OCI-LY1 (cell line): ENCODE measurements around the gene ARHGEF12.

Experiments
- H2AFZ ChIP-seq: fragments of 200-600 bp; sonication (generic), shearing (Covaris generic); 2 replicates; pipeline ENCODE4 v1.6.0; 2014; ENCODE audit warnings: antibody characterized with exemption, mild to moderate bottlenecking, low read length
- H3F3A ChIP-seq: fragments of 200-600 bp; sonication (generic), shearing (Covaris generic); 2 replicates; pipeline ENCODE4 v1.6.0; 2014; ENCODE audit warnings: mild to moderate bottlenecking, antibody characterized with exemption, low read length, moderate library complexity; ENCODE audit not compliant: insufficient read depth
- H3K27ac ChIP-seq: fragments of 200-600 bp; sonication (generic); 2 replicates; pipeline ENCODE4 v1.5.1; 2014; ENCODE audit warnings: low read length, mixed run types, mild to moderate bottlenecking, low read depth; ENCODE audit not compliant: poor library complexity, severe bottlenecking
- H3K27me3 ChIP-seq: fragments of 200-600 bp; sonication (generic); 2 replicates; pipeline ENCODE4 v1.6.0; 2014; ENCODE audit warnings: antibody characterized with exemption, mild to moderate bottlenecking, low read length, moderate library complexity; ENCODE audit not compliant: insufficient read depth
- H3K36me3 ChIP-seq: fragments of 200-600 bp; sonication (generic); 2 replicates; pipeline ENCODE4 v1.6.1; 2014; ENCODE audit warnings: mild to moderate bottlenecking, antibody characterized with exemption, low read length, moderate library complexity, mixed read lengths; ENCODE audit not compliant: insufficient read depth
- H3K4me1 ChIP-seq: fragments of 200-600 bp; sonication (generic); 2 replicates; pipeline ENCODE4 v1.5.1; 2014; ENCODE audit warnings: mild to moderate bottlenecking, low read length, moderate library complexity; ENCODE audit not compliant: insufficient read depth, severe bottlenecking
- H3K4me2 ChIP-seq: fragments of 200-600 bp; sonication (generic), shearing (Covaris generic); 2 replicates; pipeline ENCODE4 v1.6.1; 2014; ENCODE audit warnings: low read length
- H3K4me3 ChIP-seq: fragments of 200-600 bp; sonication (generic); 2 replicates; pipeline ENCODE4 v1.5.1; 2014; ENCODE audit warnings: low read length, low read depth, mild to moderate bottlenecking, mixed read lengths; ENCODE audit not compliant: poor library complexity, severe bottlenecking
- H3K79me2 ChIP-seq: fragments of 200-600 bp; shearing (Covaris generic); 2 replicates; pipeline ENCODE4 v1.6.1; 2016; ENCODE audit warnings: mixed run types, low read length, mixed read lengths; ENCODE audit not compliant: insufficient read depth
- H3K9ac ChIP-seq: fragments of 200-600 bp; sonication (generic), shearing (Covaris generic); 2 replicates; pipeline ENCODE4 v1.6.1; 2014; ENCODE audit warnings: mild to moderate bottlenecking, low read length, mixed read lengths
- H3K9me2 ChIP-seq: fragments of 200-600 bp; sonication (generic), shearing (Covaris generic); 2 replicates; pipeline ENCODE4 v1.6.1; 2014; ENCODE audit warnings: low read depth, mild to moderate bottlenecking, low read length, mixed read lengths
- H3K9me3 ChIP-seq: fragments of 200-600 bp; shearing (Covaris generic); 2 replicates; pipeline ENCODE4 v1.6.1; 2014; ENCODE audit warnings: low read length, mixed read lengths
- H4K20me1 ChIP-seq: fragments of 200-600 bp; sonication (generic), shearing (Covaris generic); 2 replicates; pipeline ENCODE4 v1.6.0; 2016; ENCODE audit warnings: mild to moderate bottlenecking, low read length; ENCODE audit not compliant: insufficient read depth
- EZH2 ChIP-seq: fragments of 200-600 bp; sonication (generic), shearing (Covaris generic); IDR thresholded peaks from 2 replicates; pipeline ENCODE4 v1.8.0; 2017; ENCODE audit warnings: borderline replicate concordance, mixed run types, mild to moderate bottlenecking, antibody characterized with exemption, low read length, moderate library complexity, mixed read lengths
- TF ChIP-seq, protein P1 (sequence below): fragments of 200-600 bp; sonication (generic), shearing (Covaris generic); IDR thresholded peaks from 2 replicates; pipeline ENCODE4 v1.5.1; 2017; ENCODE audit warnings: mild to moderate bottlenecking, antibody characterized with exemption, low read length, moderate library complexity, mixed read lengths

The ARHGEF12 gene

GRCh38 chr11:120386774-120387371 is 50.7 kb downstream of the ARHGEF12 start:
- Histone ChIP-seq H2AFZ (no peak overlapping the region), H3K9ac (no peak overlapping the region), H3K9me3 (no peaks in the 10 kb centered on the region), H3K27ac (no peak overlapping the region), H3K4me2 (no peak overlapping the region), H3K4me3 (no peak overlapping the region), H3F3A (no peaks in the 10 kb centered on the region), H4K20me1 (no peaks in the 10 kb centered on the region), H3K4me1 (no peaks in the 10 kb centered on the region), H3K79me2 (no peaks in the 10 kb centered on the region), H3K9me2 (no peaks in the 10 kb centered on the region), H3K36me3 (no peaks in the 10 kb centered on the region), H3K27me3 (no peaks in the 10 kb centered on the region)
- TF ChIP-seq, protein P1, sequence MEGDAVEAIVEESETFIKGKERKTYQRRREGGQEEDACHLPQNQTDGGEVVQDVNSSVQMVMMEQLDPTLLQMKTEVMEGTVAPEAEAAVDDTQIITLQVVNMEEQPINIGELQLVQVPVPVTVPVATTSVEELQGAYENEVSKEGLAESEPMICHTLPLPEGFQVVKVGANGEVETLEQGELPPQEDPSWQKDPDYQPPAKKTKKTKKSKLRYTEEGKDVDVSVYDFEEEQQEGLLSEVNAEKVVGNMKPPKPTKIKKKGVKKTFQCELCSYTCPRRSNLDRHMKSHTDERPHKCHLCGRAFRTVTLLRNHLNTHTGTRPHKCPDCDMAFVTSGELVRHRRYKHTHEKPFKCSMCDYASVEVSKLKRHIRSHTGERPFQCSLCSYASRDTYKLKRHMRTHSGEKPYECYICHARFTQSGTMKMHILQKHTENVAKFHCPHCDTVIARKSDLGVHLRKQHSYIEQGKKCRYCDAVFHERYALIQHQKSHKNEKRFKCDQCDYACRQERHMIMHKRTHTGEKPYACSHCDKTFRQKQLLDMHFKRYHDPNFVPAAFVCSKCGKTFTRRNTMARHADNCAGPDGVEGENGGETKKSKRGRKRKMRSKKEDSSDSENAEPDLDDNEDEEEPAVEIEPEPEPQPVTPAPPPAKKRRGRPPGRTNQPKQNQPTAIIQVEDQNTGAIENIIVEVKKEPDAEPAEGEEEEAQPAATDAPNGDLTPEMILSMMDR, result no peak
- no peak for TF ChIP-seq EZH2

- no peaks in the 10 kb centered on the region for H4K20me1 ChIP-seq
- H3K9me3 ChIP-seq, result no peaks in the 10 kb centered on the region
- no peak overlapping the region for H3K4me3 ChIP-seq
- H3K27ac ChIP-seq, result no peak overlapping the region
- H3K4me2 ChIP-seq, result no peak overlapping the region
- TF ChIP-seq, protein P1, result no peak
- no peak for TF ChIP-seq EZH2
- no peak overlapping the region for H3K9ac ChIP-seq
- no peaks in the 10 kb centered on the region for H3F3A ChIP-seq
- no peaks in the 10 kb centered on the region for H3K36me3 ChIP-seq
- H3K79me2 ChIP-seq, result no peaks in the 10 kb centered on the region
- H3K27me3 ChIP-seq, result no peaks in the 10 kb centered on the region
- no peaks in the 10 kb centered on the region for H3K9me2 ChIP-seq
- no peaks in the 10 kb centered on the region for H3K4me1 ChIP-seq
- H2AFZ ChIP-seq, result no peak overlapping the region
Measured at GRCh38 chr11:120388261-120388660, 52.0 kb downstream of the ARHGEF12 start.

DNA sequence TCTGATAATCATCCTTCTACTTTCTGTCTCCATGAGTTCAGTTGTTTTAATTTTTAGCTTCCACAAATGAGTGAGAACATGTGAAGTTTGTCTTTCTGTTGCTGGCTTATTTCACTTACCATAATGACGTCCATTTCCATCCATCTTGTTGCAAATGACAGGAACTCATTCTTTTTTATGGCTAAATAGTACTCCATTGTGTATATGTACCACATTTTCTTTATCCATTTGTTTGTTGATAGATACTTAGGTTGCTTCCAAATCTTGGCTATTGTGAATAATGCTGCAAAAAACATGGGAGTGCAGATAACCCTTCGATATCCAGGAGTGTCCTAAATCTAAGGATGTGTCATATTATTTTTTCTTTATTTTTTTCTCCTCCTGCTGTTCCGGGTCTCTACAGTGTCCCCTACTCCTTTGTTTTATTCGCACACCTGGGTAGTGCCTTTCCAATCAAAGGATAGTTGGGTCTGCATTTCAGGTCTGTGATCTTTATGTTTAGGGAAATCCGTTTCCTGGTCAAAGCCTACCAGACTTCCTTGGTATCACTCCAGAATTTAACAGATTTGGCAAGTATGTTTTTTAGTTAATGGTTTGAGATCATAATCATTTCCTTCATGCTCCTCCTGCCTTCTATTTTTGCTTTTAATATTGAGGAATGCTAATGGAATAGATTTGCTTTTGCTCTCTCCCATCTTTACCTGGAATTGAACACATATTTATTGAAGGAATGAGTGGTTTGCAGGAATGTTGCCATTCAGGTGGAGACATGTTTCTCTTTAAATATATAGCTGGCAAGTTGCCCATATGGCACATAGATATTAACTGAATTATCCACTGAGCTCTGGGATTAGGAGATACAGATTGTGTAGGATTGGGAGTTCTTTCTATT is 53.7 kb downstream of the ARHGEF12 start:
- no peak overlapping the region for H3K9ac ChIP-seq
- H3K27ac ChIP-seq, result no peak overlapping the region
- H4K20me1 ChIP-seq, result no peaks in the 10 kb centered on the region
- H3K4me2 ChIP-seq, result no peak overlapping the region
- no peaks in the 10 kb centered on the region for H3K27me3 ChIP-seq
- H2AFZ ChIP-seq, result no peak overlapping the region
- no peak overlapping the region for H3K4me3 ChIP-seq
- H3K9me2 ChIP-seq, result no peaks in the 10 kb centered on the region
- no peaks in the 10 kb centered on the region for H3K9me3 ChIP-seq
- H3K36me3 ChIP-seq, result no peaks in the 10 kb centered on the region
- TF ChIP-seq, protein P1, result no peak
- TF ChIP-seq EZH2, result no peak
- no peaks in the 10 kb centered on the region for H3K4me1 ChIP-seq
- no peaks in the 10 kb centered on the region for H3K79me2 ChIP-seq
- no peaks in the 10 kb centered on the region for H3F3A ChIP-seq
